ENCODE measurements around the gene ATP6V1G1. TPM values are rescaled to one million over a fixed set of nuclear protein-coding genes. Genes with fewer than 3 reads are reported as not detected.
"Not testable (repeated sequence)": the region's sequence is repeated elsewhere in the genome, so short reads cannot be mapped to it uniquely, and the experiment has no call there.

Gene ATP6V1G1
- total and polyA plus RNA-seq, 5 donors from 2014 or later: 111 to 357 (median 333) TPM

- Mint-ChIP-seq H3K9me3 (peaks cover 0 to under 1% (median 0%) of the 10 kb centered on the region in 7 donors), H3K36me3 (peaks cover 3% of the 10 kb centered on the region), H3K27me3 (peaks cover 40% of the 10 kb centered on the region), H3K4me1 (peaks cover 0 to 6% (median under 1%) of the 10 kb centered on the region in 4 donors), H3K4me3 (no peak overlapping the region), H3K27ac (peak overlapping the region in 1 of 3 donors; percentile 17)
- peaks cover 8% of the 10 kb centered on the region for H3K27me3 ChIP-seq (ENCODE audit: control insufficient read depth, insufficient read depth, low read length)
- no peaks in the 10 kb centered on the region for H3K36me3 ChIP-seq (ENCODE audit: control insufficient read depth, insufficient read depth, low read length)
- no peaks in the 10 kb centered on the region for H3K9me3 ChIP-seq (ENCODE audit: control insufficient read depth in 2 of 2, low read length in 2 of 2)
- DNase-seq: no peak
- H3K27ac ChIP-seq (ENCODE audit: insufficient read depth, low read length, poor library complexity, severe bottlenecking): no peak overlapping the region
- H3K4me1 ChIP-seq (ENCODE audit: control insufficient read depth, insufficient read depth, low read length, poor library complexity, severe bottlenecking): no peaks in the 10 kb centered on the region
- ATAC-seq (ENCODE audit: low read depth in 2 of 2): no peak
- H3K4me3 ChIP-seq (ENCODE audit: low read depth, low read length): no peak overlapping the region
Observed at GRCh38 chr9:114561771-114562170, 25.8 kb upstream of the ATP6V1G1 start.

GRCh38 chr9:114565204-114565603 lies 22.4 kb upstream of the ATP6V1G1 start:
- Mint-ChIP-seq H3K4me3 (no peak overlapping the region), H3K27ac (peak overlapping the region in 1 of 3 donors; percentile 6), H3K27me3 (peaks cover 33% of the 10 kb centered on the region), H3K36me3 (peaks cover 3% of the 10 kb centered on the region), H3K9me3 (no peaks in the 10 kb centered on the region), H3K4me1 (peaks cover 0 to 6% (median under 1%) of the 10 kb centered on the region in 4 donors)
- ATAC-seq (ENCODE audit: low read depth in 2 of 2): no peak
- H3K4me1 ChIP-seq (ENCODE audit: control insufficient read depth, insufficient read depth, low read length, poor library complexity, severe bottlenecking): no peaks in the 10 kb centered on the region
- DNase-seq: no peak
- peaks cover 4% of the 10 kb centered on the region for H3K27me3 ChIP-seq (ENCODE audit: control insufficient read depth, insufficient read depth, low read length)
- no peaks in the 10 kb centered on the region for H3K9me3 ChIP-seq (ENCODE audit: control insufficient read depth in 2 of 2, low read length in 2 of 2)
- no peak overlapping the region for H3K4me3 ChIP-seq (ENCODE audit: low read depth, low read length)
- H3K36me3 ChIP-seq (ENCODE audit: control insufficient read depth, insufficient read depth, low read length): no peaks in the 10 kb centered on the region
- H3K27ac ChIP-seq (ENCODE audit: insufficient read depth, low read length, poor library complexity, severe bottlenecking): no peak overlapping the region

- H3K4me1 ChIP-seq (ENCODE audit: control insufficient read depth, insufficient read depth, low read length, poor library complexity, severe bottlenecking): no peaks in the 10 kb centered on the region
- no peaks in the 10 kb centered on the region for H3K9me3 ChIP-seq (ENCODE audit: control insufficient read depth in 2 of 2, low read length in 2 of 2)
- ATAC-seq (ENCODE audit: low read depth in 2 of 2) (no peak), DNase-seq (no peak)
- no peak overlapping the region for H3K4me3 ChIP-seq (ENCODE audit: low read depth, low read length)
- peak overlapping the region in 1 of 3 donors; percentile 52 for H3K27ac Mint-ChIP-seq
- no peaks in the 10 kb centered on the region for H3K27me3 ChIP-seq (ENCODE audit: control insufficient read depth, insufficient read depth, low read length)
- H3K27me3 Mint-ChIP-seq: peaks cover 19% of the 10 kb centered on the region
- H3K4me1 Mint-ChIP-seq: peaks cover 0 to 6% (median under 1%) of the 10 kb centered on the region in 4 donors
- peaks cover 0 to 3% (median 0%) of the 10 kb centered on the region in 7 donors for H3K9me3 Mint-ChIP-seq
- H3K36me3 Mint-ChIP-seq: no peaks in the 10 kb centered on the region
- no peak overlapping the region for H3K4me3 Mint-ChIP-seq
- no peaks in the 10 kb centered on the region for H3K36me3 ChIP-seq (ENCODE audit: control insufficient read depth, insufficient read depth, low read length)
- H3K27ac ChIP-seq (ENCODE audit: insufficient read depth, low read length, poor library complexity, severe bottlenecking): no peak overlapping the region
Observed at GRCh38 chr9:114570742-114571141, 16.8 kb upstream of the ATP6V1G1 start.

GRCh38 chr9:114571391-114571790 lies 16.2 kb upstream of the ATP6V1G1 start:
- no peak for ATAC-seq (ENCODE audit: low read depth in 2 of 2)
- DNase-seq: no peak
- no peaks in the 10 kb centered on the region for H3K9me3 ChIP-seq (ENCODE audit: control insufficient read depth in 2 of 2, low read length in 2 of 2)
- H3K9me3 Mint-ChIP-seq: peaks cover 0 to 3% (median 0%) of the 10 kb centered on the region in 7 donors
- H3K36me3 ChIP-seq (ENCODE audit: control insufficient read depth, insufficient read depth, low read length): no peaks in the 10 kb centered on the region
- H3K27me3 ChIP-seq (ENCODE audit: control insufficient read depth, insufficient read depth, low read length): no peaks in the 10 kb centered on the region
- peaks cover 0 to 2% (median 0%) of the 10 kb centered on the region in 4 donors for H3K4me1 Mint-ChIP-seq
- no peak overlapping the region for H3K4me3 Mint-ChIP-seq
- no peak overlapping the region for H3K27ac Mint-ChIP-seq
- no peak overlapping the region for H3K4me3 ChIP-seq (ENCODE audit: low read depth, low read length)
- H3K27ac ChIP-seq (ENCODE audit: insufficient read depth, low read length, poor library complexity, severe bottlenecking): no peak overlapping the region
- H3K36me3 Mint-ChIP-seq: peaks cover 3% of the 10 kb centered on the region
- H3K27me3 Mint-ChIP-seq: peaks cover 14% of the 10 kb centered on the region
- no peaks in the 10 kb centered on the region for H3K4me1 ChIP-seq (ENCODE audit: control insufficient read depth, insufficient read depth, low read length, poor library complexity, severe bottlenecking)

- Mint-ChIP-seq H3K27me3 (peaks cover 14% of the 10 kb centered on the region), H3K36me3 (peaks cover 3% of the 10 kb centered on the region), H3K9me3 (peaks cover 0 to 3% (median 0%) of the 10 kb centered on the region in 7 donors), H3K27ac (no peak overlapping the region), H3K4me3 (no peak overlapping the region), H3K4me1 (no peaks in the 10 kb centered on the region)
- H3K4me1 ChIP-seq (ENCODE audit: control insufficient read depth, insufficient read depth, low read length, poor library complexity, severe bottlenecking): no peaks in the 10 kb centered on the region
- DNase-seq (no peak), ATAC-seq (ENCODE audit: low read depth in 2 of 2) (no peak)
- H3K9me3 ChIP-seq (ENCODE audit: control insufficient read depth in 2 of 2, low read length in 2 of 2): no peaks in the 10 kb centered on the region
- H3K27ac ChIP-seq (ENCODE audit: insufficient read depth, low read length, poor library complexity, severe bottlenecking): no peak overlapping the region
- H3K27me3 ChIP-seq (ENCODE audit: control insufficient read depth, insufficient read depth, low read length): no peaks in the 10 kb centered on the region
- H3K36me3 ChIP-seq (ENCODE audit: control insufficient read depth, insufficient read depth, low read length): no peaks in the 10 kb centered on the region
- no peak overlapping the region for H3K4me3 ChIP-seq (ENCODE audit: low read depth, low read length)
Observed at GRCh38 chr9:114572199-114572598, 15.4 kb upstream of the ATP6V1G1 start.

- Mint-ChIP-seq H3K4me3 (no peak overlapping the region), H3K4me1 (no peaks in the 10 kb centered on the region), H3K9me3 (peaks cover 0 to 3% (median 0%) of the 10 kb centered on the region in 7 donors), H3K36me3 (peaks cover 3% of the 10 kb centered on the region), H3K27me3 (peaks cover 14% of the 10 kb centered on the region), H3K27ac (no peak overlapping the region)
- Histone ChIP-seq H3K4me3 (ENCODE audit: low read depth, low read length) (no peak overlapping the region), H3K27ac (ENCODE audit: insufficient read depth, low read length, poor library complexity, severe bottlenecking) (no peak overlapping the region), H3K4me1 (ENCODE audit: control insufficient read depth, insufficient read depth, low read length, poor library complexity, severe bottlenecking) (no peaks in the 10 kb centered on the region), H3K27me3 (ENCODE audit: control insufficient read depth, insufficient read depth, low read length) (no peaks in the 10 kb centered on the region), H3K36me3 (ENCODE audit: control insufficient read depth, insufficient read depth, low read length) (no peaks in the 10 kb centered on the region), H3K9me3 (ENCODE audit: control insufficient read depth in 2 of 2, low read length in 2 of 2) (no peaks in the 10 kb centered on the region)
- no peak for DNase-seq
- ATAC-seq (ENCODE audit: low read depth in 2 of 2): no peak
Observed at GRCh38 chr9:114574438-114574837, 13.1 kb upstream of the ATP6V1G1 start.

- H3K9me3 ChIP-seq (ENCODE audit: control insufficient read depth in 2 of 2, low read length in 2 of 2); H3K4me1 ChIP-seq (ENCODE audit: control insufficient read depth, insufficient read depth, low read length, poor library complexity, severe bottlenecking); DNase-seq; H3K27ac ChIP-seq (ENCODE audit: insufficient read depth, low read length, poor library complexity, severe bottlenecking); H3K4me1 Mint-ChIP-seq; H3K27ac Mint-ChIP-seq; ATAC-seq (ENCODE audit: low read depth in 2 of 2); H3K36me3 Mint-ChIP-seq; H3K4me3 ChIP-seq (ENCODE audit: low read depth, low read length); H3K9me3 Mint-ChIP-seq; H3K4me3 Mint-ChIP-seq; H3K36me3 ChIP-seq (ENCODE audit: control insufficient read depth, insufficient read depth, low read length); H3K27me3 ChIP-seq (ENCODE audit: control insufficient read depth, insufficient read depth, low read length): not testable (repeated sequence)
- H3K27me3 Mint-ChIP-seq: peaks cover 12% of the 10 kb centered on the region
Observed at GRCh38 chr9:114576779-114577178, 10.8 kb upstream of the ATP6V1G1 start.

- not testable (repeated sequence) for H3K4me1 Mint-ChIP-seq; H3K36me3 ChIP-seq (ENCODE audit: control insufficient read depth, insufficient read depth, low read length); H3K4me3 ChIP-seq (ENCODE audit: low read depth, low read length); H3K4me3 Mint-ChIP-seq; H3K4me1 ChIP-seq (ENCODE audit: control insufficient read depth, insufficient read depth, low read length, poor library complexity, severe bottlenecking); H3K27ac ChIP-seq (ENCODE audit: insufficient read depth, low read length, poor library complexity, severe bottlenecking); H3K27ac Mint-ChIP-seq; H3K9me3 ChIP-seq (ENCODE audit: control insufficient read depth in 2 of 2, low read length in 2 of 2); DNase-seq; H3K36me3 Mint-ChIP-seq; H3K9me3 Mint-ChIP-seq; H3K27me3 ChIP-seq (ENCODE audit: control insufficient read depth, insufficient read depth, low read length); ATAC-seq (ENCODE audit: low read depth in 2 of 2)
- peaks cover 21% of the 10 kb centered on the region for H3K27me3 Mint-ChIP-seq
Observed at GRCh38 chr9:114578134-114578533, 9.4 kb upstream of the ATP6V1G1 start.
